Measurements from ENCODE around the gene RPH3AL.
"Not testable (repeated sequence)": the region's sequence is repeated elsewhere in the genome, so short reads cannot be mapped to it uniquely, and the experiment has no call there.

The RPH3AL gene

GRCh38 chr17:320139-320538, 32.5 kb downstream of the RPH3AL start:
- DNase-seq (ENCODE audit: low spot score) = no peak

GRCh38 chr17:319266-319665, 33.3 kb downstream of the RPH3AL start:
- no peak for DNase-seq (ENCODE audit: low spot score)

- not testable (repeated sequence) for DNase-seq (ENCODE audit: low spot score)
These were observed 35.5 kb downstream of the RPH3AL start for GRCh38 chr17:317070-317469.

GRCh38 chr17:315399-315798, 37.2 kb downstream of the RPH3AL start:
- not testable (repeated sequence) for DNase-seq (ENCODE audit: low spot score)

GRCh38 chr17:314614-314944, 38.0 kb downstream of the RPH3AL start:
- DNase-seq (ENCODE audit: low spot score) = not testable (repeated sequence)

GRCh38 chr17:313911-314613, 38.5 kb downstream of the RPH3AL start:
- no peak for DNase-seq (ENCODE audit: low spot score)

GRCh38 chr17:313231-313630, 39.4 kb downstream of the RPH3AL start:
- no peak for DNase-seq (ENCODE audit: low spot score)

GRCh38 chr17:312476-313148, 40.0 kb downstream of the RPH3AL start:
- no peak for DNase-seq (ENCODE audit: low spot score)

- no peak for DNase-seq (ENCODE audit: low spot score)
These were observed 41.4 kb downstream of the RPH3AL start for GRCh38 chr17:311119-311782.

- DNase-seq (ENCODE audit: low spot score) = no peak
These were observed 42.2 kb downstream of the RPH3AL start for GRCh38 chr17:310111-311010.

GRCh38 chr17:309361-309888, 43.2 kb downstream of the RPH3AL start:
- no peak for DNase-seq (ENCODE audit: low spot score)

- DNase-seq (ENCODE audit: low spot score) = peak; percentile 60
These were observed 44.7 kb downstream of the RPH3AL start for GRCh38 chr17:307741-308507.

- DNase-seq (ENCODE audit: low spot score) = no peak
These were observed 45.3 kb downstream of the RPH3AL start for GRCh38 chr17:307295-307691.

- no peak for DNase-seq (ENCODE audit: low spot score)
These were observed 45.9 kb downstream of the RPH3AL start for GRCh38 chr17:306536-307294.

GRCh38 chr17:306116-306515, 46.5 kb downstream of the RPH3AL start:
- no peak for DNase-seq (ENCODE audit: low spot score)

- DNase-seq (ENCODE audit: low spot score) = no peak
These were observed 47.3 kb downstream of the RPH3AL start for GRCh38 chr17:305090-305976.

GRCh38 chr17:304461-304860, 48.1 kb downstream of the RPH3AL start:
- peak; percentile 66 for DNase-seq (ENCODE audit: low spot score)

- no peak for DNase-seq (ENCODE audit: low spot score)
These were observed 49.4 kb downstream of the RPH3AL start for GRCh38 chr17:303168-303567.

- DNase-seq (ENCODE audit: low spot score) = no peak
These were observed 50.3 kb downstream of the RPH3AL start for GRCh38 chr17:302300-302698.
